B cell (primary cell): ENCODE measurements around the gene ADAMTS14. TPM values are rescaled to one million over a fixed set of nuclear protein-coding genes. Genes with fewer than 3 reads are reported as not detected.
"Not testable (repeated sequence)": the region's sequence is repeated elsewhere in the genome, so short reads cannot be mapped to it uniquely, and the experiment has no call there.

Experiments
- ATAC-seq: fragments of 200-7000 bp; cut with Tn5 transposase; one replicate; pipeline ENCODE4 v1.10.0; 2021; ENCODE audit warnings: low read depth, mild to moderate bottlenecking, moderate number of reproducible peaks, moderate library complexity
- CTCF ChIA-PET: fragments of 350-600 bp; sonication (Branson Sonifier 250); formaldehyde crosslinking; loops from one replicate; lab custom pipeline; 2021; ENCODE audit warnings: antibody characterized with exemption, inconsistent platforms; lab: Charles Lee
- POLR2A ChIA-PET: fragments of 350-600 bp; sonication (Branson Sonifier 250); formaldehyde crosslinking; loops from one replicate; lab custom pipeline; 2021; ENCODE audit warnings: antibody characterized with exemption; lab: Charles Lee
- DNase-seq: peaks from one replicate; pipeline ENCODE4 v3.0.0; 2013
- H2AFZ ChIP-seq: 2 replicates; pipeline ENCODE4 v1.6.1; 2012; ENCODE audit warnings: mild to moderate bottlenecking, low read depth, low read length; ENCODE audit not compliant: insufficient read depth, poor library complexity, severe bottlenecking
- H3K27ac ChIP-seq, 2 donors: 1 replicate in 1 of 2; 2 replicates in 1 of 2; pipeline ENCODE4 v1.5.1; 2012 to 2013; ENCODE audit warnings: low read length in 2 of 2, mild to moderate bottlenecking in 2 of 2, moderate library complexity in 1 of 2
- H3K27me3 ChIP-seq, 4 experiments: fragments of 200-600 bp in 1 of 4; sonication (generic) in 1 of 4; replicated peaks in 1 of 4; 1 replicate in 2 of 4; 2 replicates in 2 of 4; pipeline versions ENCODE4 v1.6.1 to v1.7.0; 2013 to 2016; ENCODE audit warnings: low read length in 3 of 4, mild to moderate bottlenecking in 2 of 4, mixed read lengths in 1 of 4, moderate library complexity in 1 of 4; ENCODE audit not compliant: insufficient read depth in 4 of 4, control insufficient read depth in 3 of 4; ENCODE audit errors: control extremely low read depth in 1 of 4
- H3K36me3 ChIP-seq, 2 experiments: replicated peaks in 1 of 2; 1 replicate in 1 of 2; 2 replicates in 1 of 2; pipeline versions ENCODE4 v1.6.1 to v1.7.1; 2013; ENCODE audit warnings: low read length in 1 of 2; ENCODE audit not compliant: insufficient read depth in 2 of 2, control insufficient read depth in 1 of 2; ENCODE audit errors: control extremely low read depth in 1 of 2, extremely low read depth in 1 of 2
- H3K4me1 ChIP-seq, 2 donors: fragments of 200-600 bp in 1 of 2; sonication (generic) in 1 of 2; 1 replicate in 1 of 2; 2 replicates in 1 of 2; pipeline versions ENCODE4 v1.5.1 to v1.6.1; 2013 to 2017; ENCODE audit warnings: low read length in 2 of 2; ENCODE audit not compliant: control insufficient read depth in 2 of 2, insufficient read depth in 2 of 2
- H3K4me2 ChIP-seq: replicated peaks from 2 replicates; pipeline ENCODE3; 2012; ENCODE audit warnings: mild to moderate bottlenecking, low read depth, low read length; ENCODE audit not compliant: poor library complexity, severe bottlenecking
- H3K4me3 ChIP-seq, 5 experiments: fragments of 200-600 bp in 1 of 5; sonication (generic) in 1 of 5; 1 replicate in 3 of 5; 2 replicates in 2 of 5; pipeline versions ENCODE4 v1.5.1 to v1.7.0; 2011 to 2016; ENCODE audit warnings: low read length in 4 of 5, mild to moderate bottlenecking in 4 of 5, low read depth in 2 of 5, control low read depth in 1 of 5, moderate library complexity in 1 of 5; ENCODE audit not compliant: insufficient read depth in 1 of 5; ENCODE audit errors: control extremely low read depth in 1 of 5, extremely low read depth in 1 of 5
- H3K79me2 ChIP-seq: fragments of 200-600 bp; sonication (generic); one replicate; pipeline ENCODE4 v1.6.0; 2016; ENCODE audit warnings: low read length; ENCODE audit not compliant: control insufficient read depth, insufficient read depth
- H3K9ac ChIP-seq: fragments of 200-600 bp; sonication (generic); 2 replicates; pipeline ENCODE4 v1.6.1; 2017; ENCODE audit warnings: mild to moderate bottlenecking, low read length, moderate library complexity
- H3K9me3 ChIP-seq, 3 donors: one replicate each; pipeline versions ENCODE4 v1.6.1 to v1.7.1; 2013; ENCODE audit warnings: low read length in 2 of 3; ENCODE audit not compliant: control insufficient read depth in 2 of 3, insufficient read depth in 1 of 3; ENCODE audit errors: control extremely low read depth in 1 of 3
- H4K20me1 ChIP-seq: 2 replicates; pipeline ENCODE4 v1.6.0; 2012; ENCODE audit warnings: mild to moderate bottlenecking, low read length; ENCODE audit not compliant: insufficient read depth, control insufficient read depth, poor library complexity, severe bottlenecking
- H3K27ac Mint-ChIP-seq: one replicate; pipeline ENCODE4 v1.8.0; 2021; ENCODE audit warnings: mixed read lengths
- H3K27me3 Mint-ChIP-seq: one replicate; pipeline ENCODE4 v1.8.0; 2021; ENCODE audit warnings: mixed read lengths
- H3K4me1 Mint-ChIP-seq: one replicate; pipeline ENCODE4 v1.8.0; 2021; ENCODE audit warnings: mixed read lengths
- H3K4me3 Mint-ChIP-seq: one replicate; pipeline ENCODE4 v1.8.0; 2021; ENCODE audit warnings: mixed read lengths
- H3K9me3 Mint-ChIP-seq: one replicate; pipeline ENCODE4 v1.8.0; 2022; ENCODE audit warnings: mixed read lengths; ENCODE audit not compliant: insufficient read depth
- CTCF ChIP-seq: fragments of 200-600 bp; IDR thresholded peaks from one replicate; pipeline ENCODE4 v1.8.0; 2022; ENCODE audit warnings: antibody characterized with exemption, mild to moderate bottlenecking
- EZH2 ChIP-seq: IDR thresholded peaks from 2 replicates; pipeline ENCODE4 v1.6.1; 2012; ENCODE audit warnings: borderline replicate concordance, low read depth, mild to moderate bottlenecking, moderate library complexity, low read length; ENCODE audit not compliant: insufficient read depth, poor library complexity, severe bottlenecking
- WGBS: methylation state at CpG from one replicate; pipeline ENCODE4 v1.1.5; 2013; ENCODE audit warnings: missing lambda C conversion rate; ENCODE audit not compliant: insufficient coverage; 5-methylcytosine and 5-hydroxymethylcytosine counted together
- intact Hi-C: fragments of 100-400 bp; cut with micrococcal nuclease; formaldehyde crosslinking; loops from one replicate; pipeline ENCODE4 v1.10.0; 2022
- polyA plus RNA-seq: library from polyadenylated mRNA; depleted of rRNA; stranded (reverse); fragments of >200 nt; gene quantifications from 2 replicates; pipeline ENCODE4 v1.2.3, GENCODE V29; 2012
- total RNA-seq, 2 donors: library from RNA; stranded (reverse); fragments of 120-200 nt in 1 of 2; gene quantifications; 1 replicate in 1 of 2; 2 replicates in 1 of 2; pipeline versions ENCODE4 v1.2.3 to v1.2.4, GENCODE V29; 2013 to 2022

ADAMTS14 gene
- total and polyA plus RNA-seq, 2 donors (not counting 1 experiment from before 2014, with no cell fraction given), result not detected

GRCh38 chr10:70769121-70769520 is 96.8 kb downstream of the ADAMTS14 start:
- ATAC-seq, result no peak
- no peak overlapping the region for H3K9ac ChIP-seq
- DNase-seq, result no peak
- H3K27ac Mint-ChIP-seq, result no peak overlapping the region
- no peak overlapping the region for H3K4me3 Mint-ChIP-seq
- no peak overlapping the region for H2AFZ ChIP-seq
- ChIA-PET CTCF (no interaction called here), POLR2A (no interaction called here)
- H3K27me3 ChIP-seq, result no peaks in the 10 kb centered on the region
- H3K4me1 ChIP-seq, result no peaks in the 10 kb centered on the region
- H3K27me3 Mint-ChIP-seq, result peaks cover 8% of the 10 kb centered on the region
- intact Hi-C loops, result no loop called here
- WGBS, result 71% methylated on average over 3 of the region's 4 CpGs
- no peaks in the 10 kb centered on the region for H4K20me1 ChIP-seq
- no peaks in the 10 kb centered on the region for H3K4me1 Mint-ChIP-seq
- no peak overlapping the region for H3K4me3 ChIP-seq
- no peaks in the 10 kb centered on the region for H3K36me3 ChIP-seq
- no peak overlapping the region for H3K27ac ChIP-seq
- no peak for TF ChIP-seq CTCF
- no peak for TF ChIP-seq EZH2
- no peak overlapping the region for H3K4me2 ChIP-seq
- peaks cover 0 to 8% (median 8%) of the 10 kb centered on the region in 3 donors for H3K9me3 ChIP-seq
- peaks cover 11% of the 10 kb centered on the region for H3K9me3 Mint-ChIP-seq
- H3K79me2 ChIP-seq, result no peaks in the 10 kb centered on the region

- Histone ChIP-seq H3K4me1 (no peaks in the 10 kb centered on the region), H2AFZ (no peak overlapping the region), H3K4me2 (no peak overlapping the region), H4K20me1 (no peaks in the 10 kb centered on the region), H3K36me3 (no peaks in the 10 kb centered on the region), H3K27me3 (no peaks in the 10 kb centered on the region), H3K27ac (no peak overlapping the region), H3K4me3 (no peak overlapping the region), H3K79me2 (no peaks in the 10 kb centered on the region), H3K9ac (no peak overlapping the region), H3K9me3 (peaks cover 0 to 8% (median 8%) of the 10 kb centered on the region in 3 donors)
- no CpG with 5 or more reads among the region's 2 CpGs for WGBS
- H3K27ac Mint-ChIP-seq, result no peak overlapping the region
- DNase-seq (no peak), ATAC-seq (no peak)
- CTCF ChIA-PET, result interaction anchor here (1.6 kb wide), 1 partner anchor 12 kb away, joined by 5 read pairs; no protein-coding TSS in a partner anchor
- H3K4me3 Mint-ChIP-seq, result no peak overlapping the region
- no peaks in the 10 kb centered on the region for H3K4me1 Mint-ChIP-seq
- intact Hi-C loops, result no loop called here
- peaks cover 7% of the 10 kb centered on the region for H3K27me3 Mint-ChIP-seq
- POLR2A ChIA-PET, result no interaction called here
- peaks cover 11% of the 10 kb centered on the region for H3K9me3 Mint-ChIP-seq
- TF ChIP-seq EZH2 (no peak), CTCF (no peak)
Measured at GRCh38 chr10:70770001-70770400, 97.7 kb downstream of the ADAMTS14 start.

- H3K9me3 Mint-ChIP-seq, result not testable (repeated sequence)
Measured at GRCh38 chr10:70770516-70770915, 98.2 kb downstream of the ADAMTS14 start.

More at GRCh38 chr10:70770516-70770915, 98.2 kb downstream of the ADAMTS14 start:
- POLR2A ChIA-PET, H3K4me1 ChIP-seq, H3K9me3 ChIP-seq, ATAC-seq, H3K27ac ChIP-seq, H2AFZ ChIP-seq, H3K4me2 ChIP-seq, H3K27me3 ChIP-seq, H3K79me2 ChIP-seq, H3K4me3 ChIP-seq, H3K4me3 Mint-ChIP-seq, H4K20me1 ChIP-seq, H3K9ac ChIP-seq, H3K4me1 Mint-ChIP-seq, H3K27ac Mint-ChIP-seq, DNase-seq, H3K36me3 ChIP-seq, intact Hi-C loops, H3K27me3 Mint-ChIP-seq: not testable (repeated sequence)
- 90% methylated on average over 4 of the region's 7 CpGs for WGBS
- CTCF ChIA-PET, result interaction anchor here (1.6 kb wide), 1 partner anchor 12 kb away, joined by 5 read pairs; no protein-coding TSS in a partner anchor
